ENCODE results near the gene BLVRB. TPM values are rescaled to one million over a fixed set of nuclear protein-coding genes. Genes with fewer than 3 reads are reported as not detected.
"Not testable (repeated sequence)": the region's sequence is repeated elsewhere in the genome, so short reads cannot be mapped to it uniquely, and the experiment has no call there.

BLVRB gene
- total and polyA plus RNA-seq, 7 donors, result 115 to 232 (median 197) TPM

GRCh38 chr19:40457953-40458596, 7.5 kb downstream of the BLVRB start:
- Histone ChIP-seq H3K4me3 (no peak overlapping the region), H3K4me1 (peaks cover 0 to 11% (median under 1%) of the 10 kb centered on the region in 4 donors), H3K36me3 (peaks cover 0 to 37% (median 5%) of the 10 kb centered on the region in 4 donors), H3K27ac (no peak overlapping the region), H3K27me3 (no peaks in the 10 kb centered on the region), H3K9me3 (no peaks in the 10 kb centered on the region)
- 89 to 92% methylated on average over 27 of the region's 27 CpGs for WGBS, 2 donors
- TF ChIP-seq POLR2AphosphoS5 (IDR thresholded peaks at IDR 0.05), result no peak
- no peak for TF ChIP-seq CTCF (IDR thresholded peaks at IDR 0.05)
- no peak for TF ChIP-seq EP300 (IDR thresholded peaks at IDR 0.05)
- TF ChIP-seq POLR2A (IDR thresholded peaks at IDR 0.05), result no peak
- DNase-seq, result no peak
- intact Hi-C loops (cut with DNase I), result no loop called here

GRCh38 chr19:40457048-40457447, 8.5 kb downstream of the BLVRB start:
- DNase-seq, result no peak
- intact Hi-C loops (cut with DNase I), result no loop called here
- TF ChIP-seq POLR2AphosphoS5 (IDR thresholded peaks at IDR 0.05), result no peak
- TF ChIP-seq EP300 (IDR thresholded peaks at IDR 0.05), result no peak
- TF ChIP-seq POLR2A (IDR thresholded peaks at IDR 0.05), result no peak
- TF ChIP-seq CTCF (IDR thresholded peaks at IDR 0.05), result no peak
- Histone ChIP-seq H3K36me3 (peaks cover 0 to 37% (median 5%) of the 10 kb centered on the region in 4 donors), H3K9me3 (no peaks in the 10 kb centered on the region), H3K4me1 (peaks cover 0 to 11% (median 0%) of the 10 kb centered on the region in 4 donors), H3K4me3 (no peak overlapping the region), H3K27me3 (no peaks in the 10 kb centered on the region), H3K27ac (no peak overlapping the region)
- 85 to 90% methylated on average over 5 of the region's 5 CpGs for WGBS, 2 donors

DNA sequence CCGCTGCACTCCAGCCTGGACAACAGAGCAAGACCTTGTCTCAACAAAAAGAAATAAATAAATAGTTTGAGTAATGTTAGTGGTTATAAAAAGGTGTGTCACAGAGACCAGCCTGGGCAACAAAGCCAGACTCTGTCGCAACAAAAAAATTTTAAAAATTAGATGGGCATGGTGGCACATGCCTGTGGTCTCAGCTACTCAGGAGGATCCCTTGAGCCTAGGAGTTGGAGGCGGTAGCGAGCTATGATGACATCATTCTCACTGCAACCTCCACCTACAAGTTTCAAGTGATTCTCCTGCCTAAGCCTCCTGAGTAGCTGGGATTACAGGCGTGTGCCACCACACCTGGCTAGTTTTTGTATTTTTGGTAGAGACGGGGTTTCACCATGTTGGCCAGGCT, 11.6 kb downstream of the BLVRB start:
- DNase-seq; H3K27me3 ChIP-seq; H3K4me3 ChIP-seq; intact Hi-C loops (cut with DNase I); H3K9me3 ChIP-seq; H3K4me1 ChIP-seq; H3K27ac ChIP-seq: not testable (repeated sequence)
- 90 to 92% methylated on average over 6 of the region's 6 CpGs for WGBS, 2 donors
- H3K36me3 ChIP-seq, result peaks cover 0 to 51% (median 9%) of the 10 kb centered on the region in 4 donors

DNA sequence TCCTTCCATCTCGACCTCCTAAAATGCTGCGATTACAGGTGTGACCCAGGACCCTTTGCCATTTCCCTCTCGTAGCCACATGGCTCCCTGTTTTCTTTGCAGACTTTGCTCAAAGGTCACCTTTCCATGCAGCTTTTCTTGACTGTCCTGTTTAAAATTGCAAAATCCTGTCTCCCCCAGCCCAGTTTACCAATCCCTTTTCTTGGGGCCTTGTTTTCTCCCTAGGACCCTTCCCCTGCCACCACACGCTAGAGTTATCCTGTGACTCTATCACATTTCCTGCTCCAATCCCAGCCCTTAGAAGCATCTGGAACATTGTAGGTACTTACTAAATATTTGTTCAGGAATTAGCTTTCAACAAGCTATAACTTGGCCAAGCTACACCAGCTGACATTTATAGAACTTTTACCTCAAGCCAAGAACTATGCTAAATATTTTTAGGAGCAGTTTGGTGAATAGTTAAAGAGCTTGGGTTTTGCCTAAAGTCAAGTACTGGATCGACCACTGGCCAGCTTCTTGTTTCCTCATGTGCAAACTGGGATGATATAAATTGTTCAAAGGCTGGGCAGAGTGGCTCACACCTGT, 12.3 kb downstream of the BLVRB start:
- H3K27me3 ChIP-seq, result no peaks in the 10 kb centered on the region
- H3K4me3 ChIP-seq, result no peak overlapping the region
- TF ChIP-seq POLR2AphosphoS5 (IDR thresholded peaks at IDR 0.05) (no peak), CTCF (IDR thresholded peaks at IDR 0.05) (no peak), EP300 (IDR thresholded peaks at IDR 0.05) (no peak), POLR2A (IDR thresholded peaks at IDR 0.05) (no peak)
- intact Hi-C loops (cut with DNase I), result no loop called here
- no peak overlapping the region for H3K27ac ChIP-seq
- DNase-seq, result no peak
- 85 to 87% methylated on average over 5 of the region's 5 CpGs for WGBS, 2 donors
- H3K9me3 ChIP-seq, result no peaks in the 10 kb centered on the region
- H3K4me1 ChIP-seq, result no peaks in the 10 kb centered on the region
- H3K36me3 ChIP-seq, result peaks cover 3 to 51% (median 9%) of the 10 kb centered on the region in 4 donors

DNA sequence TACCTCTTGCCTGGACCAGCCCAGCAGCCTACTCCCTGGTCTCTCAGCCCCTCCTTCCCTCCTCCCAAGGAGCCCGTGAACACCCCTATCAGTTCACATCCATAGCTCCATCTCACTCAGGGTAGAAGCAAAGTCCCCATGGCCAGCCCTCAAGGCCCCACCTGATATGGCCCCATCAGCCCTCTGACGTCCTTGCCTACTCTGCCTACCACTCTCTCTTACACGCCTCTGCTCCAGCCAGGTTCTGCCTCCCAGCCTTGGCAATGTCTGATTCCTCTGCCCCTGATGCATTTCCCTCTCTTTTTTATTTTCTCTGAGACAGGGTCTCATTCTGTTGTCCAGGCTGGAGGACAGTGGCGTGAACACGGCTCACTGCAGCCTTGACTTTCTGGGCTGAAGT, 13.5 kb downstream of the BLVRB start:
- intact Hi-C loops (cut with DNase I), result no loop called here
- no peaks in the 10 kb centered on the region for H3K9me3 ChIP-seq
- no peaks in the 10 kb centered on the region for H3K4me1 ChIP-seq
- H3K27ac ChIP-seq, result no peak overlapping the region
- peaks cover 3 to 49% (median 8%) of the 10 kb centered on the region in 4 donors for H3K36me3 ChIP-seq
- DNase-seq, result no peak
- H3K4me3 ChIP-seq, result no peak overlapping the region
- 73 to 78% methylated on average over 5 of the region's 5 CpGs for WGBS, 2 donors
- no peaks in the 10 kb centered on the region for H3K27me3 ChIP-seq
- no peak for TF ChIP-seq EP300 (IDR thresholded peaks at IDR 0.05)
- no peak for TF ChIP-seq POLR2AphosphoS5 (IDR thresholded peaks at IDR 0.05)
- TF ChIP-seq CTCF (IDR thresholded peaks at IDR 0.05), result no peak
- no peak for TF ChIP-seq POLR2A (IDR thresholded peaks at IDR 0.05)
